Stomach smooth muscle (tissue), 2 donors: ENCODE results near the gene LEFTY1.
A peak's percentile ranks its signal among the peaks of the same experiment; 100 is the strongest.

Source experiments
- H3K27ac ChIP-seq: one replicate; pipeline ENCODE4 v1.7.0; 2013; ENCODE audit warnings: mild to moderate bottlenecking, low read length, inconsistent platforms
- H3K27me3 ChIP-seq, 2 donors: one replicate each; pipeline ENCODE4 v1.7.0; 2013; ENCODE audit warnings: low read length in 2 of 2; ENCODE audit not compliant: insufficient read depth in 2 of 2, control insufficient read depth in 1 of 2
- H3K36me3 ChIP-seq, 2 donors: one replicate each; pipeline ENCODE4 v1.7.0; 2013; ENCODE audit warnings: low read length in 2 of 2; ENCODE audit not compliant: control insufficient read depth in 2 of 2, insufficient read depth in 2 of 2
- H3K4me1 ChIP-seq: one replicate; pipeline ENCODE4 v1.7.0; 2013; ENCODE audit warnings: low read length; ENCODE audit not compliant: control insufficient read depth, insufficient read depth
- H3K4me3 ChIP-seq, 2 donors: one replicate each; pipeline ENCODE4 v1.7.0; 2013; ENCODE audit warnings: low read length in 2 of 2
- H3K9ac ChIP-seq, 2 donors: one replicate each; pipeline ENCODE4 v1.7.0; 2013; ENCODE audit warnings: low read length in 2 of 2, mild to moderate bottlenecking in 1 of 2
- H3K9me3 ChIP-seq, 2 donors: one replicate each; pipeline ENCODE4 v1.7.0; 2013; ENCODE audit warnings: low read length in 2 of 2; ENCODE audit not compliant: control insufficient read depth in 2 of 2
- donor health status: healthy.
- donor health status: Pancreatic carcinoma.

LEFTY1 gene

GRCh38 chr1:225928186-225929175 lies 39.5 kb upstream of the LEFTY1 start:
- Histone ChIP-seq H3K4me1 (peaks cover 4% of the 10 kb centered on the region), H3K4me3 (no peak overlapping the region), H3K27me3 (no peaks in the 10 kb centered on the region), H3K27ac (no peak overlapping the region), H3K36me3 (no peaks in the 10 kb centered on the region), H3K9ac (no peak overlapping the region), H3K9me3 (no peaks in the 10 kb centered on the region)

GRCh38 chr1:225926551-225927113 lies 37.7 kb upstream of the LEFTY1 start:
- Histone ChIP-seq H3K36me3 (peaks cover 3 to 6% of the 10 kb centered on the region in 2 donors), H3K27ac (no peak overlapping the region), H3K9ac (no peak overlapping the region), H3K4me1 (peaks cover 20% of the 10 kb centered on the region), H3K4me3 (no peak overlapping the region), H3K9me3 (no peaks in the 10 kb centered on the region), H3K27me3 (no peaks in the 10 kb centered on the region)

GRCh38 chr1:225923692-225924555 lies 35.0 kb upstream of the LEFTY1 start, which contains the start of gene PYCR2:
Gene PYCR2, minus strand, starts transcription at chr1:225924250. Its CDS starts 140 bp downstream, at chr1:225924110.
- Histone ChIP-seq H3K27ac (peak within 1 kb of the TSS; percentile 88), H3K36me3 (peaks cover 11 to 12% of the 10 kb centered on the region in 2 donors), H3K27me3 (no peaks in the 10 kb centered on the region), H3K9ac (peak within 1 kb of the TSS; percentile 93 to 99), H3K4me3 (peak within 1 kb of the TSS; percentile 90 to 95), H3K9me3 (no peaks in the 10 kb centered on the region), H3K4me1 (peaks cover 30% of the 10 kb centered on the region)

GRCh38 chr1:225923381-225923691 lies 34.4 kb upstream of the LEFTY1 start:
- H3K4me1 ChIP-seq = peaks cover 30% of the 10 kb centered on the region
- H3K27ac ChIP-seq = peak overlapping the region; percentile 88
- H3K36me3 ChIP-seq = peaks cover 13 to 14% of the 10 kb centered on the region in 2 donors
- H3K4me3 ChIP-seq = peak overlapping the region; percentile 90 to 95
- no peaks in the 10 kb centered on the region for H3K9me3 ChIP-seq
- H3K27me3 ChIP-seq = no peaks in the 10 kb centered on the region
- peak overlapping the region; percentile 93 to 99 for H3K9ac ChIP-seq

GRCh38 chr1:225921734-225922709 lies 33.1 kb upstream of the LEFTY1 start:
- peak overlapping the region; percentile 13 to 99 for H3K9ac ChIP-seq

GRCh38 chr1:225919906-225920305 lies 31.0 kb upstream of the LEFTY1 start:
- H3K36me3 ChIP-seq = peaks cover 20 to 23% of the 10 kb centered on the region in 2 donors
- no peak overlapping the region for H3K9ac ChIP-seq
- H3K4me1 ChIP-seq = peaks cover 30% of the 10 kb centered on the region
- H3K9me3 ChIP-seq = no peaks in the 10 kb centered on the region
- H3K4me3 ChIP-seq = peak overlapping the region in 1 of 2 donors; percentile 22
- no peaks in the 10 kb centered on the region for H3K27me3 ChIP-seq
- peak overlapping the region; percentile 37 for H3K27ac ChIP-seq

More at GRCh38 chr1:225921734-225922709, 33.1 kb upstream of the LEFTY1 start:
- Histone ChIP-seq H3K27me3 (no peaks in the 10 kb centered on the region), H3K4me1 (peaks cover 30% of the 10 kb centered on the region), H3K36me3 (peaks cover 17% of the 10 kb centered on the region in 2 donors), H3K4me3 (no peak overlapping the region), H3K27ac (no peak overlapping the region), H3K9me3 (no peaks in the 10 kb centered on the region)

- H3K27me3 ChIP-seq = no peaks in the 10 kb centered on the region
- no peak overlapping the region for H3K4me3 ChIP-seq
- H3K27ac ChIP-seq = no peak overlapping the region
- peaks cover 24% of the 10 kb centered on the region for H3K4me1 ChIP-seq
- no peak overlapping the region for H3K9ac ChIP-seq
- H3K9me3 ChIP-seq = no peaks in the 10 kb centered on the region
- peaks cover 22 to 23% of the 10 kb centered on the region in 2 donors for H3K36me3 ChIP-seq
Observed at GRCh38 chr1:225918280-225918679, 29.3 kb upstream of the LEFTY1 start.

- Histone ChIP-seq H3K9me3 (no peaks in the 10 kb centered on the region), H3K9ac (no peak overlapping the region), H3K36me3 (peaks cover 22% of the 10 kb centered on the region in 2 donors), H3K27me3 (no peaks in the 10 kb centered on the region), H3K4me1 (peaks cover 17% of the 10 kb centered on the region), H3K4me3 (no peak overlapping the region), H3K27ac (no peak overlapping the region)
Observed at GRCh38 chr1:225917536-225917935, 28.6 kb upstream of the LEFTY1 start.

- H3K9ac ChIP-seq = no peak overlapping the region
- no peak overlapping the region for H3K4me3 ChIP-seq
- no peaks in the 10 kb centered on the region for H3K9me3 ChIP-seq
- H3K27me3 ChIP-seq = no peaks in the 10 kb centered on the region
- H3K4me1 ChIP-seq = peaks cover 12% of the 10 kb centered on the region
- no peak overlapping the region for H3K27ac ChIP-seq
- H3K36me3 ChIP-seq = peaks cover 20 to 22% of the 10 kb centered on the region in 2 donors
Observed at GRCh38 chr1:225917101-225917500, 28.2 kb upstream of the LEFTY1 start.
